CD14-positive monocyte (primary cell): ENCODE measurements around the gene RPL9. TPM values are rescaled to one million over a fixed set of nuclear protein-coding genes. Genes with fewer than 3 reads are reported as not detected.
A peak's percentile ranks its signal among the peaks of the same experiment; 100 is the strongest.

ENCODE experiments used
- DNase-seq, 3 donors: peaks; one replicate each; pipeline ENCODE4 v3.0.0-alpha.2; 2011 to 2022
- H2AFZ ChIP-seq: 2 replicates; pipeline ENCODE4 v1.6.0; 2012; ENCODE audit warnings: mild to moderate bottlenecking, low read depth, low read length, inconsistent platforms; ENCODE audit not compliant: insufficient read depth, poor library complexity, severe bottlenecking
- H3K27ac ChIP-seq, 2 donors: 1 replicate in 1 of 2; 2 replicates in 1 of 2; pipeline ENCODE4 v1.5.1; 2012 to 2013; ENCODE audit warnings: low read length in 2 of 2, control low read depth in 1 of 2, inconsistent platforms in 1 of 2, low read depth in 1 of 2, mild to moderate bottlenecking in 1 of 2
- H3K27me3 ChIP-seq, 2 donors: one replicate each; pipeline versions ENCODE4 v1.6.0 to v1.6.1; 2011 to 2013; ENCODE audit warnings: low read length in 2 of 2; ENCODE audit not compliant: control insufficient read depth in 2 of 2, insufficient read depth in 2 of 2
- H3K36me3 ChIP-seq, 2 donors: replicated peaks in 1 of 2; 1 replicate in 1 of 2; 2 replicates in 1 of 2; pipeline versions ENCODE4 v1.5.1 to v1.6.1; 2012 to 2013; ENCODE audit warnings: low read length in 2 of 2, control low read depth in 1 of 2, inconsistent platforms in 1 of 2, mild to moderate bottlenecking in 1 of 2; ENCODE audit not compliant: insufficient read depth in 2 of 2, control insufficient read depth in 1 of 2
- H3K4me1 ChIP-seq, 2 donors: 1 replicate in 1 of 2; 2 replicates in 1 of 2; pipeline versions ENCODE4 v1.5.1 to v1.6.1; 2012 to 2013; ENCODE audit warnings: low read length in 2 of 2, control low read depth in 1 of 2, inconsistent platforms in 1 of 2, mild to moderate bottlenecking in 1 of 2, moderate library complexity in 1 of 2; ENCODE audit not compliant: insufficient read depth in 2 of 2, control insufficient read depth in 1 of 2
- H3K4me2 ChIP-seq: replicated peaks from 2 replicates; pipeline ENCODE3; 2012; ENCODE audit warnings: low read length, moderate library complexity, mild to moderate bottlenecking; ENCODE audit not compliant: poor library complexity, severe bottlenecking; ENCODE audit errors: extremely low read depth
- H3K4me3 ChIP-seq, 3 experiments: fragments of 200-600 bp in 1 of 3; sonication (generic) in 1 of 3; replicated peaks in 1 of 3; 1 replicate in 2 of 3; 2 replicates in 1 of 3; pipeline ENCODE4 v1.5.1; 2011 to 2013; ENCODE audit warnings: low read length in 3 of 3, mild to moderate bottlenecking in 3 of 3, control low read depth in 2 of 3, low read depth in 2 of 3, inconsistent platforms in 1 of 3, moderate library complexity in 1 of 3
- H3K79me2 ChIP-seq: 2 replicates; pipeline ENCODE4 v1.6.0; 2012; ENCODE audit warnings: mild to moderate bottlenecking, control low read depth, inconsistent platforms, low read length, moderate library complexity; ENCODE audit not compliant: insufficient read depth
- H3K9ac ChIP-seq: 2 replicates; pipeline ENCODE4 v1.6.0; 2017; ENCODE audit warnings: low read length, mild to moderate bottlenecking; ENCODE audit not compliant: insufficient read depth, poor library complexity, severe bottlenecking
- H3K9me3 ChIP-seq, 2 donors: replicated peaks in 1 of 2; 1 replicate in 1 of 2; 2 replicates in 1 of 2; pipeline versions ENCODE4 v1.5.1 to v1.6.1; 2012 to 2013; ENCODE audit warnings: low read length in 2 of 2, control low read depth in 1 of 2; ENCODE audit not compliant: control insufficient read depth in 1 of 2, insufficient read depth in 1 of 2
- H4K20me1 ChIP-seq: 2 replicates; pipeline ENCODE4 v1.6.0; 2012; ENCODE audit warnings: mild to moderate bottlenecking, low read length, control low read depth, moderate library complexity; ENCODE audit not compliant: insufficient read depth
- H3K27ac Mint-ChIP-seq, 7 donors: one replicate each; pipeline ENCODE4 v1.8.0; 2020; ENCODE audit warnings: mild to moderate bottlenecking in 7 of 7, mixed read lengths in 7 of 7, moderate library complexity in 6 of 7, inconsistent platforms in 2 of 7
- H3K27me3 Mint-ChIP-seq, 3 donors: one replicate each; pipeline ENCODE4 v1.8.0; 2021 to 2022; ENCODE audit warnings: low read depth in 3 of 3, mild to moderate bottlenecking in 3 of 3, mixed read lengths in 3 of 3, moderate library complexity in 3 of 3, inconsistent platforms in 1 of 3
- H3K36me3 Mint-ChIP-seq, 2 donors: one replicate each; pipeline ENCODE4 v1.8.0; 2020; ENCODE audit warnings: mixed read lengths in 2 of 2, inconsistent platforms in 1 of 2, mild to moderate bottlenecking in 1 of 2
- H3K4me1 Mint-ChIP-seq: one replicate; pipeline ENCODE4 v1.8.0; 2020; ENCODE audit warnings: mild to moderate bottlenecking, mixed read lengths
- H3K4me3 Mint-ChIP-seq, 2 donors: one replicate each; pipeline ENCODE4 v1.8.0; 2020; ENCODE audit warnings: mild to moderate bottlenecking in 2 of 2, mixed read lengths in 2 of 2, moderate library complexity in 1 of 2
- H3K9me3 Mint-ChIP-seq, 7 donors: one replicate each; pipeline ENCODE4 v1.8.0; 2020 to 2022; ENCODE audit warnings: mixed read lengths in 7 of 7, mild to moderate bottlenecking in 6 of 7, moderate library complexity in 6 of 7, inconsistent platforms in 2 of 7
- WGBS: methylation state at CpG from one replicate; pipeline ENCODE4 v1.1.5; 2013; ENCODE audit warnings: missing lambda C conversion rate; ENCODE audit not compliant: insufficient coverage; 5-methylcytosine and 5-hydroxymethylcytosine counted together
- intact Hi-C, 2 donors: fragments of 100-400 bp; cut with micrococcal nuclease; formaldehyde crosslinking; loops; one replicate each; pipeline versions ENCODE4 v1.15.0 to v1.15.1; 2023
- polyA plus RNA-seq, 3 donors: library from polyadenylated mRNA; depleted of rRNA in 1 of 3; unstranded in 2 of 3; stranded (reverse) in 1 of 3; fragments of 300-500 nt in 2 of 3; fragments of >200 nt in 1 of 3; fragmentation: Illumina TruSeq in 2 of 3; gene quantifications; 1 replicate in 2 of 3; 2 replicates in 1 of 3; pipeline ENCODE4 v1.2.3, GENCODE V29; 2012 to 2021
- TF ChIP-seq, protein P1 (sequence below): fragments of 200-600 bp; IDR thresholded peaks from one replicate; pipeline ENCODE4 v1.8.0; 2022; ENCODE audit warnings: antibody characterized with exemption, mild to moderate bottlenecking

The RPL9 gene
- polyA plus RNA-seq, 3 donors: 821 to 1,937 (median 828) TPM

DNA sequence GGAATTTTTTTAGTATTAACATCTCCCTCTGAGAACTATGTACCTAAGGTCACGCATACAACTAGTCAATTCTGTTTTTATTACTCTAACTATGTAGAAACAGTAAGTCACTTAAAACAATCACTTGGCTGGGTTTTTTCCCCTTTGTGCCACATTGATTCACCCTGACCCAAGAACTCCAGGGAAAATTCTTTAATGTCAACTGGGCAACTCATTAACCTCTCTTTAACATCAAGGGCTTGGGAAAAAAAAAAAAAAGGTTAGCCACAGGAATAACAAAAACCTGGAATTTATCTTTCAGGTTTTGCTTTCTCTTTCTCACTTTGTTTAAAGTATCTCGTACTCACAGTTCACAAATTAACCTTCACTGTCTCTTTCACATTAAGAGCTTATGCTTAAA lies 8.1 kb downstream of the RPL9 start:
- Histone ChIP-seq H2AFZ (no peak overlapping the region), H3K27ac (no peak overlapping the region), H4K20me1 (peaks cover 51% of the 10 kb centered on the region), H3K9me3 (no peaks in the 10 kb centered on the region), H3K4me3 (no peak overlapping the region), H3K36me3 (peaks cover 50 to 66% of the 10 kb centered on the region in 2 donors), H3K4me2 (no peak overlapping the region), H3K9ac (no peak overlapping the region), H3K27me3 (peaks cover 0 to 5% of the 10 kb centered on the region in 2 donors), H3K4me1 (peaks cover 5 to 16% of the 10 kb centered on the region in 2 donors), H3K79me2 (peaks cover 6% of the 10 kb centered on the region)
- DNase-seq: no peak
- H3K4me3 Mint-ChIP-seq: no peak overlapping the region
- H3K27ac Mint-ChIP-seq: peak overlapping the region in 1 of 7 donors; percentile 20
- H3K27me3 Mint-ChIP-seq: peaks cover 5 to 9% (median 8%) of the 10 kb centered on the region in 3 donors
- WGBS: 89% methylated on average over 1 of the region's 2 CpGs
- intact Hi-C loops: loop anchor here (10.0 kb wide), 2 partner anchors 244 to 266 kb away; partner anchors contain the start of genes UBE2K (in 1 of the 2) and WDR19 (in 1 of the 2)
- peaks cover 0 to 4% (median 0%) of the 10 kb centered on the region in 7 donors for H3K9me3 Mint-ChIP-seq
- peaks cover 48 to 67% of the 10 kb centered on the region in 2 donors for H3K36me3 Mint-ChIP-seq
- TF ChIP-seq, protein P1, sequence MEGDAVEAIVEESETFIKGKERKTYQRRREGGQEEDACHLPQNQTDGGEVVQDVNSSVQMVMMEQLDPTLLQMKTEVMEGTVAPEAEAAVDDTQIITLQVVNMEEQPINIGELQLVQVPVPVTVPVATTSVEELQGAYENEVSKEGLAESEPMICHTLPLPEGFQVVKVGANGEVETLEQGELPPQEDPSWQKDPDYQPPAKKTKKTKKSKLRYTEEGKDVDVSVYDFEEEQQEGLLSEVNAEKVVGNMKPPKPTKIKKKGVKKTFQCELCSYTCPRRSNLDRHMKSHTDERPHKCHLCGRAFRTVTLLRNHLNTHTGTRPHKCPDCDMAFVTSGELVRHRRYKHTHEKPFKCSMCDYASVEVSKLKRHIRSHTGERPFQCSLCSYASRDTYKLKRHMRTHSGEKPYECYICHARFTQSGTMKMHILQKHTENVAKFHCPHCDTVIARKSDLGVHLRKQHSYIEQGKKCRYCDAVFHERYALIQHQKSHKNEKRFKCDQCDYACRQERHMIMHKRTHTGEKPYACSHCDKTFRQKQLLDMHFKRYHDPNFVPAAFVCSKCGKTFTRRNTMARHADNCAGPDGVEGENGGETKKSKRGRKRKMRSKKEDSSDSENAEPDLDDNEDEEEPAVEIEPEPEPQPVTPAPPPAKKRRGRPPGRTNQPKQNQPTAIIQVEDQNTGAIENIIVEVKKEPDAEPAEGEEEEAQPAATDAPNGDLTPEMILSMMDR: no peak
- peaks cover 13% of the 10 kb centered on the region for H3K4me1 Mint-ChIP-seq

DNA sequence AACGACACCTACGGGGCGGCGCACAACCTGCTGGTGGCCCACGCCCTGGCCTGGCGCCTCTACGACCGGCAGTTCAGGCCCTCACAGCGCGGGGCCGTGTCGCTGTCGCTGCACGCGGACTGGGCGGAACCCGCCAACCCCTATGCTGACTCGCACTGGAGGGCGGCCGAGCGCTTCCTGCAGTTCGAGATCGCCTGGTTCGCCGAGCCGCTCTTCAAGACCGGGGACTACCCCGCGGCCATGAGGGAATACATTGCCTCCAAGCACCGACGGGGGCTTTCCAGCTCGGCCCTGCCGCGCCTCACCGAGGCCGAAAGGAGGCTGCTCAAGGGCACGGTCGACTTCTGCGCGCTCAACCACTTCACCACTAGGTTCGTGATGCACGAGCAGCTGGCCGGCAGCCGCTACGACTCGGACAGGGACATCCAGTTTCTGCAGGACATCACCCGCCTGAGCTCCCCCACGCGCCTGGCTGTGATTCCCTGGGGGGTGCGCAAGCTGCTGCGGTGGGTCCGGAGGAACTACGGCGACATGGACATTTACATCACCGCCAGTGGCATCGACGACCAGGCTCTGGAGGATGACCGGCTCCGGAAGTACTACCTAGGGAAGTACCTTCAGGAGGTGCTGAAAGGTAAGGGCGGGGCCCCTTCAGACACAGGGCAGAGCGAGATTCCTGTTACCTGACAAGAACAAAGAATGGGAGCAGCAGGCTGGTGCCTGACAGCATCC lies 11.7 kb downstream of the RPL9 start:
- no peak overlapping the region for H3K27ac Mint-ChIP-seq
- Histone ChIP-seq H3K9me3 (no peaks in the 10 kb centered on the region), H3K27ac (no peak overlapping the region), H3K9ac (peak overlapping the region; percentile 25), H4K20me1 (peaks cover 17% of the 10 kb centered on the region), H3K27me3 (peaks cover 0 to 5% of the 10 kb centered on the region in 2 donors), H3K4me2 (peak overlapping the region; percentile 68), H3K4me3 (peak overlapping the region in 2 of 3 experiments; percentile 1 to 59), H3K36me3 (peaks cover 14 to 30% of the 10 kb centered on the region in 2 donors), H2AFZ (peak overlapping the region; percentile 60), H3K4me1 (peaks cover 5 to 16% of the 10 kb centered on the region in 2 donors), H3K79me2 (no peaks in the 10 kb centered on the region)
- H3K4me3 Mint-ChIP-seq: peak overlapping the region; percentile 72 to 81
- intact Hi-C loops: loop anchor here in 1 of 2 donors (10.0 kb wide), 1 partner anchor 72 kb away; no protein-coding TSS in a partner anchor
- peaks cover 11% of the 10 kb centered on the region for H3K4me1 Mint-ChIP-seq
- peaks cover 0 to 2% (median 0%) of the 10 kb centered on the region in 7 donors for H3K9me3 Mint-ChIP-seq
- TF ChIP-seq, protein P1: no peak
- peak; percentile 31 to 76 (median 56) for DNase-seq
- 16% methylated on average over 61 of the region's 61 CpGs for WGBS
- peaks cover 4 to 12% (median 10%) of the 10 kb centered on the region in 3 donors for H3K27me3 Mint-ChIP-seq
- H3K36me3 Mint-ChIP-seq: peaks cover 16 to 31% of the 10 kb centered on the region in 2 donors
